Smooth muscle cell (in vitro differentiated cells): Measurements from ENCODE around the gene ANKH. TPM values are rescaled to one million over a fixed set of nuclear protein-coding genes. Genes with fewer than 3 reads are reported as not detected.

Experiments used
- DNase-seq: peaks from one replicate; lab custom pipeline; 2025; ENCODE audit not compliant: unreplicated experiment; lab: John Stamatoyannopoulos, UW
- H2AFZ ChIP-seq: fragments of 200-600 bp; sonication (generic); 2 replicates; pipeline ENCODE4 v1.6.0; 2016; ENCODE audit warnings: antibody characterized with exemption, low read depth, mild to moderate bottlenecking
- H3F3A ChIP-seq: fragments of 200-600 bp; sonication (generic); 2 replicates; pipeline ENCODE4 v1.6.0; 2017; ENCODE audit warnings: antibody characterized with exemption, low read depth
- H3K27ac ChIP-seq: fragments of 200-600 bp; sonication (generic); 2 replicates; pipeline ENCODE4 v1.5.1; 2016; ENCODE audit warnings: low read depth, mild to moderate bottlenecking
- H3K27me3 ChIP-seq: fragments of 200-600 bp; sonication (generic); 2 replicates; pipeline ENCODE4 v1.6.1; 2016; ENCODE audit warnings: low read depth, mild to moderate bottlenecking
- H3K36me3 ChIP-seq: fragments of 200-600 bp; sonication (generic); 2 replicates; pipeline ENCODE4 v1.5.1; 2016; ENCODE audit warnings: low read depth
- H3K4me1 ChIP-seq: fragments of 200-600 bp; sonication (generic); 2 replicates; pipeline ENCODE4 v1.5.1; 2016; ENCODE audit warnings: low read depth
- H3K4me2 ChIP-seq: fragments of 200-600 bp; sonication (generic); 2 replicates; pipeline ENCODE4 v1.6.0; 2016; ENCODE audit warnings: mild to moderate bottlenecking
- H3K4me3 ChIP-seq: fragments of 200-600 bp; sonication (generic); 2 replicates; pipeline ENCODE4 v1.5.1; 2016; ENCODE audit warnings: mild to moderate bottlenecking
- H3K79me2 ChIP-seq: fragments of 200-600 bp; sonication (generic); 2 replicates; pipeline ENCODE4 v1.6.0; 2016; ENCODE audit warnings: low read depth, mild to moderate bottlenecking
- H3K9ac ChIP-seq: fragments of 200-600 bp; sonication (generic); 2 replicates; pipeline ENCODE4 v1.6.0; 2016; ENCODE audit warnings: low read depth
- H3K9me3 ChIP-seq: fragments of 200-600 bp; sonication (generic); replicated peaks from 2 replicates; pipeline ENCODE4 v1.5.1; 2016; ENCODE audit warnings: low read depth
- H4K20me1 ChIP-seq: fragments of 200-600 bp; sonication (generic); 2 replicates; pipeline ENCODE4 v1.6.0; 2016; ENCODE audit warnings: low read depth
- CTCF ChIP-seq: fragments of 200-600 bp; sonication (generic); IDR thresholded peaks from 2 replicates; pipeline ENCODE4 v1.5.1; 2017; ENCODE audit warnings: borderline replicate concordance, mild to moderate bottlenecking, antibody characterized with exemption; ENCODE audit not compliant: insufficient read depth, poor library complexity, severe bottlenecking
- WGBS: methylation state at CpG from one replicate; pipeline ENCODE4 v1.1.7; 2016; ENCODE audit warnings: low lambda C conversion rate; 5-methylcytosine and 5-hydroxymethylcytosine counted together
- polyA plus RNA-seq: library from polyadenylated mRNA; unstranded; fragments of >200 nt; fragmentation: Nextera tagmentation; extraction: Ambion mirVana; gene quantifications from 2 replicates; pipeline ENCODE4 v1.2.1, GENCODE V29; 2016
- total RNA-seq: library from RNA; depleted of rRNA; stranded (reverse); fragments of >200 nt; gene quantifications from 2 replicates; pipeline ENCODE4 v1.2.3, GENCODE V29; 2014

The ANKH gene
- total and polyA plus RNA-seq, 2 experiments from 2014 or later, result 48.0 to 56.6 TPM

DNA sequence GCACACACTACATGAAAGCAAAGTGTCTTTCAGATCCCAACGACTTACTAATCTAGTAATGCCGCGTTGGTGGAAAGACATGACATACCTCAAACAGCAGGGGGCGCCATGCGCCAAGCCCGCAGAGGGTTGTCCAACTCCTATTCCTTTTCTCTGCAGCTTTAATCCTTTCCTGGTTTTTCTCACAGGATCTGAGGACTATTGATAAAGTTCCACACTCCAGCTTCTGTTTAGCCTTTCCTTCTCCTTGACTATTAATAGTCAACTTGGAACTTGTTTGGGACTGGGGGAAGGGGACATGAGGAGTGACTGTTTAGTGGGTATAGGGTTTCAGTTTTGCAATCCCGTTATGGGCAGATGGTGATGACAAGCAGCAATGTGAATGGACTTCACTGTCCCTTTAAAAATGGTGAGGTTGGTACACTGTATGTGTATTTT, 144.1 kb downstream of the ANKH start:
- TF ChIP-seq CTCF, result peak; percentile 96
- Histone ChIP-seq H3K9ac (no peak overlapping the region), H3K27me3 (no peaks in the 10 kb centered on the region), H3K4me1 (peaks cover 34% of the 10 kb centered on the region), H3K79me2 (no peaks in the 10 kb centered on the region), H3K9me3 (no peaks in the 10 kb centered on the region), H3K27ac (no peak overlapping the region), H3K4me3 (no peak overlapping the region), H4K20me1 (no peaks in the 10 kb centered on the region), H3K4me2 (peak overlapping the region; percentile 59), H2AFZ (no peak overlapping the region), H3K36me3 (no peaks in the 10 kb centered on the region), H3F3A (no peaks in the 10 kb centered on the region)
- WGBS, result 3% methylated on average over 7 of the region's 7 CpGs
- peak; percentile 37 for DNase-seq

DNA sequence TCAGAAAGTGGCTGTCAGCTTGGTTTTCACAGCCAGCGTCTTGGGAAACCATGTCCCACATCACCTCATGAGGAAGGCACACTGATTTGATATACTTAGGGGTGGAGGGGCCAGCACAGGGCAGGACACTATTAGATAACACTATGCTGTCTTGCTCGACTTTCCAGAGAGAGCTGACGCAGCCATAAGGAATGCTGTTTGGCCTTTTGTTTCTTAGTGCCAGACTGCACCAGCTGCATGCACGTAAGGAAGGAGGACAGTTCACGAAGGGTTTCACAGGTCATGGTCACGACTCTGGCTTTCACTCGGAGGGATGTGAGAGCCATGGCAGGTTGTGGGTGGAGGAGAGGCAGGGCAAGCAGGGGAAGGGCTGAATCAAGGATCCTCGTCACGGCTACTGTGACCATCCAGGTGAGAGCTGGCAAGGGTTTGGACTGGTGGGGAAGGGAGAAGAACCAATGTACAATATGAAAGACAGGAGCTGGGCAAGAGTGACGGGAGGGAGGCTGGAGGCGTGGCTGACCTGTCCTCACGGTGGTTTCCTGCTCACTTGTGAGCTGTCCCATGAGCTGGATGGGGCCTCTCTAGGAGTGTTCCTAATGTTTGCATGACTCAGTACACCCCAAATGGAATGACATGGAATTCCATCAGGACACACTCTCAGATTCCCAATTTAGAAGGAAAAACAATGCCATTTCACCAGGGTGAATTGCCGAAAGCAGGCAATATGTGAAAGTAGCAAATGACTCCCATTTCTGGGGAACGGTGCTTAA, 145.3 kb downstream of the ANKH start:
- Histone ChIP-seq H2AFZ (no peak overlapping the region), H3F3A (no peaks in the 10 kb centered on the region), H3K9ac (peak overlapping the region; percentile 66), H3K27ac (peak overlapping the region; percentile 88), H3K36me3 (no peaks in the 10 kb centered on the region), H3K4me3 (no peak overlapping the region), H3K4me2 (peak overlapping the region; percentile 59), H4K20me1 (no peaks in the 10 kb centered on the region), H3K9me3 (no peaks in the 10 kb centered on the region), H3K79me2 (no peaks in the 10 kb centered on the region), H3K27me3 (no peaks in the 10 kb centered on the region), H3K4me1 (peaks cover 34% of the 10 kb centered on the region)
- TF ChIP-seq CTCF, result no peak
- DNase-seq, result no peak
- WGBS, result 50% methylated on average over 14 of the region's 14 CpGs

DNA sequence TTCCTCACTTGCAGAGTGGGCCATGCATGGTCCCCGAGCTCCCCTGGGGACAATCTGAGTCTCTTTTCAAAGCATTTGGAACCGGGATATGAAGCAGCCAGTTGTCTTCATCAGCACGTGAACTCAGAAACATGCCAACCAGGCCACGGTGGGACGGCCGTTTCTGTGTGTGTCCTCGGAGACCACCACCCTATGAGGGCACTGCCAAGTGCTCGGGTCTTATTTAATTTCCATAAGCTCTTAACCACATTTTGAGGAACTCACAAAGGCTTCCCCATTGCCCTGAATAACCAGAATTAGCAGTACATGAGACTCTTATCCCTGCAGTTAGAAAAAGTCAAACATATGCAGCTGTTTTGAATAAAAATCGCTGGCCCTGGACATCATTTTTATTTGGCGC, 146.9 kb downstream of the ANKH start:
- H3K9ac ChIP-seq, result no peak overlapping the region
- no peak overlapping the region for H3K4me2 ChIP-seq
- H3K27ac ChIP-seq, result no peak overlapping the region
- peaks cover 26% of the 10 kb centered on the region for H3K4me1 ChIP-seq
- no peaks in the 10 kb centered on the region for H3K79me2 ChIP-seq
- no peak overlapping the region for H3K4me3 ChIP-seq
- H3K36me3 ChIP-seq, result no peaks in the 10 kb centered on the region
- no peaks in the 10 kb centered on the region for H3F3A ChIP-seq
- DNase-seq, result no peak
- TF ChIP-seq CTCF, result no peak
- H3K9me3 ChIP-seq, result no peaks in the 10 kb centered on the region
- 95% methylated on average over 10 of the region's 10 CpGs for WGBS
- no peak overlapping the region for H2AFZ ChIP-seq
- no peaks in the 10 kb centered on the region for H3K27me3 ChIP-seq
- H4K20me1 ChIP-seq, result no peaks in the 10 kb centered on the region

- TF ChIP-seq CTCF, result no peak
- H3K4me2 ChIP-seq, result no peak overlapping the region
- H3K4me3 ChIP-seq, result no peak overlapping the region
- no peak overlapping the region for H3K27ac ChIP-seq
- peaks cover 21% of the 10 kb centered on the region for H3K4me1 ChIP-seq
- H3K79me2 ChIP-seq, result no peaks in the 10 kb centered on the region
- no peak overlapping the region for H2AFZ ChIP-seq
- H3K9me3 ChIP-seq, result no peaks in the 10 kb centered on the region
- H4K20me1 ChIP-seq, result no peaks in the 10 kb centered on the region
- WGBS, result 79% methylated on average over 4 of the region's 4 CpGs
- H3K36me3 ChIP-seq, result no peaks in the 10 kb centered on the region
- no peak overlapping the region for H3K9ac ChIP-seq
- no peaks in the 10 kb centered on the region for H3K27me3 ChIP-seq
- H3F3A ChIP-seq, result no peaks in the 10 kb centered on the region
- no peak for DNase-seq
These were observed 147.9 kb downstream of the ANKH start for GRCh38 chr5:14723701-14724132.
